Measurements from ENCODE around the gene TULP3.
A peak's percentile ranks its signal among the peaks of the same experiment; 100 is the strongest.

The TULP3 gene

DNA sequence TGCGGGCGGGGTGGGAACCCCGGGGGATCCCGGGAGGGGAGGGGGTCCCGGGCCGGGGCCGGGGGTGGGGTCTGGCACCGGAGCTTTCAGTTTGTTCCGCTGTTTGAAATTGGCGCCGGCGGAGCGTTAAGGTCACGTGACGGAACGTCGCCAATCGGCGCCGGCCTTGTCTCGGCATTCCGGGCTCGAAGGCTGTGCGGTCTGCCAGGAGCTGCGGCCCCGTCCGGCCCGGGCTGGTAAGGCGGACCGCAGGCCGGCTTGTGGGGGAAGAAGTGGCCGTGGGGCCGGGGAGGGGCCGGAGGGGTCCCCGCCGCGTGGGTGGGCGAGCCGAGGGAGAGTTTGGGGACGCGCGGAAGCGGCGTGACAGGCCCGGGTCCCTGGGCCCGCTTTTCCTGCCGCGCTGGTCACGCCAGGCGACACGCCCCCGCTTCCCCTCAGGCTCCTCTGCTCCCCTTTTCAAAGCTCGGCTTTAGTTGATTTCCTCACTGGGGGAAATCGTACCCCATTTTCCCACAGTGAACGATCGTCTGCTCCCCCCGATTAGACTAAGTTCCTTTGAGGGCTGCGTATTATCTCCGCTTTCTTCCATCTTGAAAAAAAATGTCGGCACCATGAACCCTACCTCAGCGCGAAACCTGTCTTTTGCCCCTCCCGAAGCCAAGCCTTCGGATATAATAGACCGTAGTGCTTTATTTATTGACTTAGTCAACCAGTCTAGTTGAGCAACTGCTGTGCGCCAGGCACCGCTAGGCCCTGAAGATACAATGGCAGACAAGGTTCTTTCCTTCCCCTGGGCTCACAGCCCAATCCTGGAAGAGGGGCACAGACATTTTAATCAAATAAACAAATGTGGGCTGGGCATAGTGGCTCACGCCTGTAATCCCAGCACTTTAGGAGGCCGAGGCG, 13.4 kb upstream of the TULP3 start, which contains the start of the genes FOXM1 and RHNO1:
TSS of gene FOXM1 (minus strand) at position 128 of the 906 bp plus-strand sequence. CDS start 2,696 bp downstream, outside the sequence.
TSS of gene RHNO1 (plus strand) at position 177 of the 906 bp plus-strand sequence. CDS start 8,144 bp downstream, outside the sequence.
- DNase-seq: peak; percentile 79

- DNase-seq: no peak
These were observed 12.5 kb upstream of the TULP3 start for GRCh38 chr12:2877953-2878732.

- no peak for DNase-seq
These were observed 10.8 kb upstream of the TULP3 start for GRCh38 chr12:2879853-2880252.

DNA sequence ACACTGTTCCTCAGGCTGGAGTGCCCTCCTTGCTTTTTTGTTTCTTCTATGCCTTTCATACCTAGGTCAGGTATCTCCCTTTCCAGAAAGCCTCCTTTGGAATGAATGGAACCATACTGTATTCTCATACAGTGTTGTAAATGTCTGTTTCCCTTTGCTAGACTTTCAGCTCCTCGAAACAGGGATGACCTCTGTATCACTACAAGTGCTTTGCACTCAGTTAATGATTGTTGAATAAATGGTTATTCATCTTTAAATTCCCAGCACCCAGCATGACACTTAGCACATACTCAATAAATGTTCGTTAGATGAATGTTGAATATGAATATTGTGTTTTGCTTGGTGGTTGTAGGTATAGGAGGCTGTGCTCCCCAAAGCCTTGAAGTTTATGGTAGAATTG, 5.9 kb upstream of the TULP3 start:
- no peak for DNase-seq

DNA sequence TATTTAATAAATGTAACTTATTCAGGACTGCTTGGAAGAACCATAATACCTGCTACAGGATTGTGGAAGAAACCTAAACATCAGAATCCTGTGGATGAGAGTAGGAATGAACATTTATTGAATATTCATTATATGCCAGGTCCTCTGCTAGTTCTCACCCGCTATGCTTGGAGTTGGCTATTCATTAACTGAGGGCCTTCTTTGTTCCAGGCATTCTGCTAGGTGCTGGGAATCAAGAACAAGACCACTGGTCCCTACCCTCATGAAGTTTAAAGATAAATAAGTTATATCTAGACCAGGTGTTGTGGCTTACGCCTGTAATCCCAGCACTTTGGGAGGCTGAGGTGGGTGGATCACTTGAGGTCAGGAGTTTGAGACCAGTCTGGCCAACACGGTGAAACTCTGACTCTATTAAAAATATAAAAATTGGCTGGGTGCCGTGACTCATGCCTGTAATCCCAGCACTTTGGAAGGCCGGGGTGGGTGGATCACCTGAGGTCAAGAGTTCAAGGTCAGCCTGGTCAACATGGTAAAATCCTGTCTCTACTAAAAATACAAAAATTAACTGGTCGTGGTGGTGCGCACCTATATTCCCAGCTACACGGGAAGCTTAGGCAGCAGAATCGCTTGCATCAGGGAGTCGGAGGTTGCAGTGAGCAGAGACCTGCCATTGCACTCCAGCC, 3.8 kb upstream of the TULP3 start:
- DNase-seq: no peak

GRCh38 chr12:2890001-2890387, 697 bp upstream of the TULP3 start:
- no peak for DNase-seq

DNA sequence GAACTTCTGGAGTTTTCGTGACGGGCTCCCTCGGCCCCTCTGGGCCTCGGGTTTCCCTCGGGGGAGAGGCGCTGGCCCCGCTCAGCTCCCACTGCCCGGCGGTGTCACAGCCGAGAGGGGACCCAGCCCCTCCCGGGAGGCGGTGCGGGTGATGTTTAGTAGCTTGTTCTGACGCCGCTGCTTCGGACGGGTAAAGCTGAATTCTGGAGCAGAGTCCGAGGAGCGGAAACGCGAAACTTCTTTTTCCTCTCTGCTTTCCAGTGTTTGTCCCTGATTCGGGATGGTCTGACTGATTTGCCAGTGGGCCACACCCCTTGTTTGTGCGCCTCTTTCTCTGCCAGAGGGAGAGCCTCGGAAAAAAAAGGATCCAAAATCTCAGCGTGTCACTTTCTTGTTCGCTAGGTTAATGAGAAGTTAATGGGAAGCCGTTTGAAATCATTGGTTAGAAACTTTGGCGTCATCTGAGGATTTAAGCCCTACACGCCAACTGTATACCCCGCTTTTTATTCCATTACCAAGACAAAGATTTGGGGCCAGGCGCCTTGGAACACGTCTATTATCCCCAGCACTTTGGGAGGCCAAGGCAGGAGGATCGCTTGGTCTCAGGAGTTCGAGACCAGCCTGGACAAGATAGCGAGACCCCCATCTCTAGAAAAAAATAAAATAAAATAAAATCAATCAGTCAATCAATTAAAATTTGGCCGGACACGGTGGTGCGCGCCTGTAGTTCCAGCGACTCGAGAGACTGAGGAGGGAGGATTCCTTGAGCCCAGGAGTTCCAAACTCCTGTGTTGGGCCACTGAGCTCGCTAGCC, 756 bp downstream of the TULP3 start:
- no peak for DNase-seq

DNA sequence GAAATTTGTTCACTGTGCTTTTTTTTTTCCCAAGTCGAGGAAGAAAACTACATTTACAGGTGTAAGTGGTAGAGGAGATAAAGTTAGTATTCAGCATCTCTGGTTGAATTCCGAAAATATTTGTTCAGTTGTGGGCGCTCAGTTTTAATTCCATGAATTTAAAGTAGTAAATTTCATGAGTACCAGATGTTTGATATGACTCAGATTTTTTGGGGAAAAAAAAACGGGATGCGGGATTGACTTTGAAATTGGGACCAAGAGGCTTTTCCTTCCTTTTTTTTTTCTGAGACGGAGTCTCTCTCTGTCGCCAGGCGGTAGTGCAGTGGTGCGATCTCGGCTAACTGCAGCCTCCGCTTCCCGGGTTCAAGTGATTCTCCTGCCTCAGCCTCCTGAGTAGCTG, 1.6 kb downstream of the TULP3 start:
- no peak for DNase-seq

DNA sequence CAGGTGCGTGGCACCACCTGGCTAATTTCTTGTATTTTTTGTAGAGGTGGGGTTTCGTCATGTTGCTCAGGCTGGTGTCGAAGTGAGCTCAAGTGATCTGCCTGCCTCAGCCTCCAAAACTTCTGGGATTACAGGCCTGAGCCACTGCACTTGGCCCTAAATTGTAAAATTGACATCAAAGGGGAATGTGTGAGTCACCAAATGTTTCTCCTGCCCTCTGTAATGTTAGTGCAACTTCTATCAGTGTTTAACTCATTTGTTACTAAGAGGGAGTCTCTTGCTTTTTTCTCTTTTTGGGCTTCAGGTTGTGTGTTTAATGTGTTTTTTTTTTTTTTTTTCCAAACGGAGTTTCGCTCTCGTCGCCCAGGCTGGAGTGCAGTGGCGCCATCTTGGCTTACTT, 2.3 kb downstream of the TULP3 start:
- no peak for DNase-seq

- DNase-seq: no peak
These were observed 4.4 kb downstream of the TULP3 start for GRCh38 chr12:2895051-2895451.

DNA sequence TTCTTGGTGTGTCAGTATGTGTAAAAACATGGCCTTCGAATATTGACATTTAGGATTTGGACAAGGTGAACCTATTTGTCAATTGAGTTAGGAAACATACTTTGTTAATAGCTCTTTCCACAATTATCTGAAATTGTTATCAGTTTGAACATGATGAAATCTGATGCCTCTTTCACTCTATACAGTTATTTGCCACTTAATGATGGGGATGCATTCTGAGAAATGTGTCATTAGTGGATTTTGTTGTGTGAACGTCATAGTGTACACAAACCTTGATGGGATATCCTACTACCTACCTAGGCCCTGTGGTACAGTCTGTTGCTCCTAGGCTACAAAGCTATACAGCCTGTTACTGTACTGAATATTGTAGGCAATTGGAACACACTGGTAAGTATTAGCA, 4.8 kb downstream of the TULP3 start:
- no peak for DNase-seq

DNA sequence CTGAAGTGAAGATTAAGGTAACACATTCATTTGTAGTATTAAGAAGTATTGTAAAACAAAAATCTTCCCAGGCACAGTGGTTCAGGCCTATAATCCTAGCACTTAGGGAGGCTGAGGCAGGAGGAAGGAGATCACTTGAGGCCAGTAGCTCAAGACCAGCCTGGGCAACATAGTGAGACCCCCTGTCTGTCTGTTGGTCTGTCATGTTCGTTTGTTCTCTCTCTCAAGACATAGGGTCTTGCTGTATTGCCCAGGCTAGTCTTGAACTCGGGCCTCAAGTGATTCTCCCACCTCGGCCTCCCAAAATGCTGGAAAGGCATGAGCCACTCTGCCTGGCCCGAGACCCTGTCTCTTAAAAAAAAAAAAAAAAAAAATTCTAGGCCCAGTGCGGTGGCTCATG, 6.7 kb downstream of the TULP3 start:
- DNase-seq: no peak

DNA sequence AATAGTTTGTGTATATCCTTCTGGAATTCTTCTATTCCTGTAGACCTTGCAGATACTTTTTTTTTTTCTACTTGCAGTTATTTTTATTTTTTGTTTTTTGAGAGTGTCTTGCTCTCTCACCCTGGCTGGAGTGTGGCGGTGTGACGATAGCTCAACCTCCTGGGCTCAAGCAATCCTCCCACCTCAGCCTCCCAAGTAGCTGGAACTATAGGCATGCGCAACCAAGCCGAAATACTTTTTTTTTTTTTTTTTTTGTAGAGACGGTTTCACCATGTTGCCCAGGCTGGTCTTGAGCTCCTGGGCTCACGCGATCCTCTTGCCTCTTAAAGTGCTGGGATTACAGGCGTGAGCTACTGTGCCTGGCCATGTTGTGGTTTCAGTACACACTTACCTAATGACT, 10.0 kb downstream of the TULP3 start:
- DNase-seq: no peak

- no peak for DNase-seq
These were observed 11.7 kb downstream of the TULP3 start for GRCh38 chr12:2902272-2902880.

DNA sequence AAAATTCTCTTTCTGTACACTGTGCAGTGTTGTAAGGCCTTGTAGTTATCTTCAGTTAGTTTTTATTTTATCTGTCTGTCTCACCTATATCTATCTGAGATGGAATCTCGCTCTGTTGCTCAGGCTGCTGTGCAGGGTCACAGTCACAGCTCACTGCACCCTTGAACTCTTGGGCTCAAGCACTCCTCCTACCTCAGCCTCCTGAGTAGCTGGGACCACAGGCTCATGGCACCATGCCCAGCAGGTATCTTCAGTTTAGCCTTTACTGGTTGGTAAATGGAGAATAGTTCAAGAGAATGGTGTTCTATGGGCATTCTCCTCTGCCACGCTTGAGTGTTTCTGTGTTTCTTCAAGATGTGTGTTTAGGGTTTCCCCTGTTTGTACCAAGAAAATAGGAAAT, 13.6 kb downstream of the TULP3 start:
- DNase-seq: no peak

DNA sequence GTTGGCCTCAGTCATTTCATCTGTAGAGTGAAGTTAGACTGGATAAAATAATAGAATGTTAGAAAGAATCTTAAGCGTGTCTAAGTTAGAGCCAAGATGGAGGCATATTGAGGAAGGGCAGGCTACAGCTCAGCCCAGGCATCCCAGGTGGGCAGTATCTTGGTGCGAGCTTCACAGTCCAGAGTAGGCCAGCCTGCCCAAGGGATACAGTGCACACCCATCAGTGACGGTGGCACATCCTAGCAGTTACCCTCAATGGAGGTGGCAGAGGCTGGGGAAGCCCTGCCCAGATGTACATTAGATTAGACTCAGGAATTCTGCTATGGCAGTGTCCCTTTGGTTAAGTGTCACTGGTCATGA, 21.5 kb downstream of the TULP3 start:
- no peak for DNase-seq

- DNase-seq: no peak
These were observed 28.6 kb downstream of the TULP3 start for GRCh38 chr12:2919249-2919648.

GRCh38 chr12:2922329-2922728, 31.6 kb downstream of the TULP3 start:
- no peak for DNase-seq

- no peak for DNase-seq
These were observed 32.4 kb downstream of the TULP3 start for GRCh38 chr12:2923057-2923456.

GRCh38 chr12:2924019-2924418, 33.3 kb downstream of the TULP3 start:
- DNase-seq: no peak

GRCh38 chr12:2925322-2925995, 34.8 kb downstream of the TULP3 start:
- DNase-seq: no peak

DNA sequence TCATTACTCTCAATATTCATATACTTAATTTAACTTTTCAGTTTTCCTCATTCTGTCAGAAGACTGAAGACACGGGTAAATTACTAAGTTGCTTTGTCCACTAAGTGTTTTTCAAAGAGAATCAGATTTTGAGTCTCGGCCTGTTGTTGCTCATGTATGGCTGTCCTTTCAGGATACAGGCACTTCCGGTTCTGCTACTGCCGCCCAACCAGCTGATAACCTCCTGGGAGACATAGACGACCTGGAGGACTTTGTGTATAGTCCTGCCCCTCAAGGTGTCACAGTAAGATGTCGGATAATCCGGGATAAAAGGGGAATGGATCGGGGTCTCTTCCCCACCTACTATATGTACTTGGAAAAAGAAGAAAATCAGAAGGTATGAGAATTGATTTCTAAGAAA, 40.2 kb downstream of the TULP3 start:
- no peak for DNase-seq

Measured in GDM1 (cell line).